OCI-LY7 (cell line): ENCODE measurements around the gene TNFRSF17.

Source experiments
- EZH2phosphoT487 ChIP-seq: fragments of 200-600 bp; sonication (generic); IDR thresholded peaks from 2 replicates; pipeline ENCODE4 v1.6.1; 2018; ENCODE audit warnings: low read depth, borderline replicate concordance, mild to moderate bottlenecking, mixed run types, antibody characterized with exemption, low read length, moderate library complexity, mixed read lengths
- TF ChIP-seq, protein P1 (sequence below): fragments of 200-600 bp; sonication (generic); conservative IDR thresholded peaks from 2 replicates; pipeline ENCODE4 v1.5.1; 2014; ENCODE audit warnings: mild to moderate bottlenecking, antibody characterized with exemption, low read length, moderate library complexity, mixed read lengths

GRCh38 chr16:11979013-11979672 lies 14.1 kb downstream of the TNFRSF17 start:
- TF ChIP-seq, protein P1, sequence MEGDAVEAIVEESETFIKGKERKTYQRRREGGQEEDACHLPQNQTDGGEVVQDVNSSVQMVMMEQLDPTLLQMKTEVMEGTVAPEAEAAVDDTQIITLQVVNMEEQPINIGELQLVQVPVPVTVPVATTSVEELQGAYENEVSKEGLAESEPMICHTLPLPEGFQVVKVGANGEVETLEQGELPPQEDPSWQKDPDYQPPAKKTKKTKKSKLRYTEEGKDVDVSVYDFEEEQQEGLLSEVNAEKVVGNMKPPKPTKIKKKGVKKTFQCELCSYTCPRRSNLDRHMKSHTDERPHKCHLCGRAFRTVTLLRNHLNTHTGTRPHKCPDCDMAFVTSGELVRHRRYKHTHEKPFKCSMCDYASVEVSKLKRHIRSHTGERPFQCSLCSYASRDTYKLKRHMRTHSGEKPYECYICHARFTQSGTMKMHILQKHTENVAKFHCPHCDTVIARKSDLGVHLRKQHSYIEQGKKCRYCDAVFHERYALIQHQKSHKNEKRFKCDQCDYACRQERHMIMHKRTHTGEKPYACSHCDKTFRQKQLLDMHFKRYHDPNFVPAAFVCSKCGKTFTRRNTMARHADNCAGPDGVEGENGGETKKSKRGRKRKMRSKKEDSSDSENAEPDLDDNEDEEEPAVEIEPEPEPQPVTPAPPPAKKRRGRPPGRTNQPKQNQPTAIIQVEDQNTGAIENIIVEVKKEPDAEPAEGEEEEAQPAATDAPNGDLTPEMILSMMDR = no peak
- no peak for TF ChIP-seq EZH2phosphoT487
